CD14-positive monocyte (primary cell): Measurements from ENCODE around the gene SLC17A7. TPM values are rescaled to one million over a fixed set of nuclear protein-coding genes. Genes with fewer than 3 reads are reported as not detected.
A peak's percentile ranks its signal among the peaks of the same experiment; 100 is the strongest.

Experiments used
- DNase-seq, 3 donors: peaks; one replicate each; pipeline ENCODE4 v3.0.0-alpha.2; 2011 to 2022
- H2AFZ ChIP-seq: 2 replicates; pipeline ENCODE4 v1.6.0; 2012; ENCODE audit warnings: mild to moderate bottlenecking, low read depth, low read length, inconsistent platforms; ENCODE audit not compliant: insufficient read depth, poor library complexity, severe bottlenecking
- H3K27ac ChIP-seq, 2 donors: 1 replicate in 1 of 2; 2 replicates in 1 of 2; pipeline ENCODE4 v1.5.1; 2012 to 2013; ENCODE audit warnings: low read length in 2 of 2, control low read depth in 1 of 2, inconsistent platforms in 1 of 2, low read depth in 1 of 2, mild to moderate bottlenecking in 1 of 2
- H3K27me3 ChIP-seq, 2 donors: one replicate each; pipeline versions ENCODE4 v1.6.0 to v1.6.1; 2011 to 2013; ENCODE audit warnings: low read length in 2 of 2; ENCODE audit not compliant: control insufficient read depth in 2 of 2, insufficient read depth in 2 of 2
- H3K36me3 ChIP-seq, 2 donors: replicated peaks in 1 of 2; 1 replicate in 1 of 2; 2 replicates in 1 of 2; pipeline versions ENCODE4 v1.5.1 to v1.6.1; 2012 to 2013; ENCODE audit warnings: low read length in 2 of 2, control low read depth in 1 of 2, inconsistent platforms in 1 of 2, mild to moderate bottlenecking in 1 of 2; ENCODE audit not compliant: insufficient read depth in 2 of 2, control insufficient read depth in 1 of 2
- H3K4me1 ChIP-seq, 2 donors: 1 replicate in 1 of 2; 2 replicates in 1 of 2; pipeline versions ENCODE4 v1.5.1 to v1.6.1; 2012 to 2013; ENCODE audit warnings: low read length in 2 of 2, control low read depth in 1 of 2, inconsistent platforms in 1 of 2, mild to moderate bottlenecking in 1 of 2, moderate library complexity in 1 of 2; ENCODE audit not compliant: insufficient read depth in 2 of 2, control insufficient read depth in 1 of 2
- H3K4me2 ChIP-seq: replicated peaks from 2 replicates; pipeline ENCODE3; 2012; ENCODE audit warnings: low read length, moderate library complexity, mild to moderate bottlenecking; ENCODE audit not compliant: poor library complexity, severe bottlenecking; ENCODE audit errors: extremely low read depth
- H3K4me3 ChIP-seq, 3 experiments: fragments of 200-600 bp in 1 of 3; sonication (generic) in 1 of 3; replicated peaks in 1 of 3; 1 replicate in 2 of 3; 2 replicates in 1 of 3; pipeline ENCODE4 v1.5.1; 2011 to 2013; ENCODE audit warnings: low read length in 3 of 3, mild to moderate bottlenecking in 3 of 3, control low read depth in 2 of 3, low read depth in 2 of 3, inconsistent platforms in 1 of 3, moderate library complexity in 1 of 3
- H3K79me2 ChIP-seq: 2 replicates; pipeline ENCODE4 v1.6.0; 2012; ENCODE audit warnings: mild to moderate bottlenecking, control low read depth, inconsistent platforms, low read length, moderate library complexity; ENCODE audit not compliant: insufficient read depth
- H3K9ac ChIP-seq: 2 replicates; pipeline ENCODE4 v1.6.0; 2017; ENCODE audit warnings: low read length, mild to moderate bottlenecking; ENCODE audit not compliant: insufficient read depth, poor library complexity, severe bottlenecking
- H3K9me3 ChIP-seq, 2 donors: replicated peaks in 1 of 2; 1 replicate in 1 of 2; 2 replicates in 1 of 2; pipeline versions ENCODE4 v1.5.1 to v1.6.1; 2012 to 2013; ENCODE audit warnings: low read length in 2 of 2, control low read depth in 1 of 2; ENCODE audit not compliant: control insufficient read depth in 1 of 2, insufficient read depth in 1 of 2
- H4K20me1 ChIP-seq: 2 replicates; pipeline ENCODE4 v1.6.0; 2012; ENCODE audit warnings: mild to moderate bottlenecking, low read length, control low read depth, moderate library complexity; ENCODE audit not compliant: insufficient read depth
- H3K27ac Mint-ChIP-seq, 7 donors: one replicate each; pipeline ENCODE4 v1.8.0; 2020; ENCODE audit warnings: mild to moderate bottlenecking in 7 of 7, mixed read lengths in 7 of 7, moderate library complexity in 6 of 7, inconsistent platforms in 2 of 7
- H3K27me3 Mint-ChIP-seq, 3 donors: one replicate each; pipeline ENCODE4 v1.8.0; 2021 to 2022; ENCODE audit warnings: low read depth in 3 of 3, mild to moderate bottlenecking in 3 of 3, mixed read lengths in 3 of 3, moderate library complexity in 3 of 3, inconsistent platforms in 1 of 3
- H3K36me3 Mint-ChIP-seq, 2 donors: one replicate each; pipeline ENCODE4 v1.8.0; 2020; ENCODE audit warnings: mixed read lengths in 2 of 2, inconsistent platforms in 1 of 2, mild to moderate bottlenecking in 1 of 2
- H3K4me1 Mint-ChIP-seq: one replicate; pipeline ENCODE4 v1.8.0; 2020; ENCODE audit warnings: mild to moderate bottlenecking, mixed read lengths
- H3K4me3 Mint-ChIP-seq, 2 donors: one replicate each; pipeline ENCODE4 v1.8.0; 2020; ENCODE audit warnings: mild to moderate bottlenecking in 2 of 2, mixed read lengths in 2 of 2, moderate library complexity in 1 of 2
- H3K9me3 Mint-ChIP-seq, 7 donors: one replicate each; pipeline ENCODE4 v1.8.0; 2020 to 2022; ENCODE audit warnings: mixed read lengths in 7 of 7, mild to moderate bottlenecking in 6 of 7, moderate library complexity in 6 of 7, inconsistent platforms in 2 of 7
- CTCF ChIP-seq: fragments of 200-600 bp; IDR thresholded peaks from one replicate; pipeline ENCODE4 v1.8.0; 2022; ENCODE audit warnings: antibody characterized with exemption, mild to moderate bottlenecking
- WGBS: methylation state at CpG from one replicate; pipeline ENCODE4 v1.1.5; 2013; ENCODE audit warnings: missing lambda C conversion rate; ENCODE audit not compliant: insufficient coverage; 5-methylcytosine and 5-hydroxymethylcytosine counted together
- intact Hi-C, 2 donors: fragments of 100-400 bp; cut with micrococcal nuclease; formaldehyde crosslinking; loops; one replicate each; pipeline versions ENCODE4 v1.15.0 to v1.15.1; 2023
- polyA plus RNA-seq, 3 donors: library from polyadenylated mRNA; depleted of rRNA in 1 of 3; unstranded in 2 of 3; stranded (reverse) in 1 of 3; fragments of 300-500 nt in 2 of 3; fragments of >200 nt in 1 of 3; fragmentation: Illumina TruSeq in 2 of 3; gene quantifications; 1 replicate in 2 of 3; 2 replicates in 1 of 3; pipeline ENCODE4 v1.2.3, GENCODE V29; 2012 to 2021

The SLC17A7 gene
- polyA plus RNA-seq, 3 donors = 0.04 to 0.09 TPM; not detected in 1

GRCh38 chr19:49459388-49459787 lies 18.1 kb upstream of the SLC17A7 start:
- Histone ChIP-seq H3K36me3 (peaks cover 30 to 41% of the 10 kb centered on the region in 2 donors), H4K20me1 (peaks cover 4% of the 10 kb centered on the region), H2AFZ (no peak overlapping the region), H3K4me1 (peaks cover under 1 to 3% of the 10 kb centered on the region in 2 donors), H3K4me3 (no peak overlapping the region), H3K79me2 (peaks cover 12% of the 10 kb centered on the region), H3K27me3 (no peaks in the 10 kb centered on the region), H3K27ac (no peak overlapping the region), H3K9ac (no peak overlapping the region), H3K9me3 (no peaks in the 10 kb centered on the region), H3K4me2 (no peak overlapping the region)
- intact Hi-C loops = loop anchor here in 1 of 2 donors (10.0 kb wide), 1 partner anchor 375 kb away; the partner anchor contains the start of gene SNRNP70
- no peak for TF ChIP-seq CTCF
- no peaks in the 10 kb centered on the region for H3K4me1 Mint-ChIP-seq
- 97% methylated on average over 10 of the region's 12 CpGs for WGBS
- no peak overlapping the region for H3K4me3 Mint-ChIP-seq
- no peaks in the 10 kb centered on the region for H3K9me3 Mint-ChIP-seq
- peaks cover 36 to 55% of the 10 kb centered on the region in 2 donors for H3K36me3 Mint-ChIP-seq
- DNase-seq = no peak
- H3K27me3 Mint-ChIP-seq = peaks cover 0 to 2% (median 0%) of the 10 kb centered on the region in 3 donors
- H3K27ac Mint-ChIP-seq = no peak overlapping the region

DNA sequence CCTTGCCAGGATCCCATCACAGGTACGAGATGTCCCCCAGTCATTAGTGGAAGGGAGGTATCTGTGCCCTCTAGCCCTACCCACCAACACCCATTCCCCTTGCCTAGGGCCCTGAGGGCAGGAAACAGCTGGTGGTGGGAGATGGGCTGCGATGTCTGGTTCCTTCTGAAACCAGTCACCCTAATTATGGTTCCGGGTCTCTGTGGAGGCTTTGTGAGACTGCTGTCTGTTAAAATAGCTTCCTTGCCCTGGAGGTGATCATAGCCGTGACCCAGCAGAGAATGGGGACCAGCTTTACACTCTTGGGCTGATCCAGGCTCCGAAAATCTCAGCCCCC lies 17.2 kb upstream of the SLC17A7 start:
- peaks cover 20% of the 10 kb centered on the region for H3K79me2 ChIP-seq
- intact Hi-C loops = loop anchor here in 1 of 2 donors (10.0 kb wide), 1 partner anchor 374 kb away; the partner anchor contains the start of gene SNRNP70
- no peak overlapping the region for H3K4me2 ChIP-seq
- H3K27ac ChIP-seq = no peak overlapping the region
- Mint-ChIP-seq H3K4me1 (peaks cover 5% of the 10 kb centered on the region), H3K4me3 (no peak overlapping the region), H3K27me3 (peaks cover 0 to 5% (median 0%) of the 10 kb centered on the region in 3 donors), H3K27ac (peak overlapping the region in 1 of 7 donors; percentile 15), H3K9me3 (no peaks in the 10 kb centered on the region), H3K36me3 (peaks cover 33 to 51% of the 10 kb centered on the region in 2 donors)
- H3K4me1 ChIP-seq = peaks cover 8 to 11% of the 10 kb centered on the region in 2 donors
- no peak overlapping the region for H3K9ac ChIP-seq
- H3K4me3 ChIP-seq = no peak overlapping the region
- no peak for DNase-seq
- TF ChIP-seq CTCF = no peak
- no peak overlapping the region for H2AFZ ChIP-seq
- peaks cover 4% of the 10 kb centered on the region for H4K20me1 ChIP-seq
- H3K36me3 ChIP-seq = peaks cover 25 to 33% of the 10 kb centered on the region in 2 donors
- no peaks in the 10 kb centered on the region for H3K9me3 ChIP-seq
- no peaks in the 10 kb centered on the region for H3K27me3 ChIP-seq
- WGBS = 71% methylated on average over 3 of the region's 5 CpGs
